Activated B cell treated with CpG ODN at 0.5 μM for 24 hours (primary cell): ENCODE measurements around the gene ANAPC15. TPM values are rescaled to one million over a fixed set of nuclear protein-coding genes. Genes with fewer than 3 reads are reported as not detected.

Experiments
- ATAC-seq: fragments of 200-7000 bp; cut with Tn5 transposase; one replicate; pipeline ENCODE4 v1.10.0; 2021; ENCODE audit warnings: low read depth, mild to moderate bottlenecking, moderate library complexity
- CTCF ChIA-PET: fragments of 350-600 bp; sonication (Branson Sonifier 250); formaldehyde crosslinking; loops from one replicate; lab custom pipeline; 2021; ENCODE audit warnings: antibody characterized with exemption; lab: Charles Lee
- POLR2A ChIA-PET: fragments of 350-600 bp; sonication (Branson Sonifier 250); formaldehyde crosslinking; loops from one replicate; lab custom pipeline; 2021; ENCODE audit warnings: antibody characterized with exemption; lab: Charles Lee
- DNase-seq: peaks from one replicate; pipeline ENCODE4 v3.0.0; 2022
- H3K27ac Mint-ChIP-seq: one replicate; pipeline ENCODE4 v1.8.0; 2020; ENCODE audit warnings: mixed read lengths
- H3K27me3 Mint-ChIP-seq: one replicate; pipeline ENCODE4 v1.8.0; 2021; ENCODE audit warnings: mixed read lengths
- H3K36me3 Mint-ChIP-seq: one replicate; pipeline ENCODE4 v1.8.0; 2021; ENCODE audit warnings: low read depth, mixed read lengths
- H3K4me1 Mint-ChIP-seq: one replicate; pipeline ENCODE4 v1.8.0; 2021; ENCODE audit warnings: mixed read lengths
- H3K4me3 Mint-ChIP-seq: one replicate; pipeline ENCODE4 v1.8.0; 2020; ENCODE audit warnings: mild to moderate bottlenecking, mixed read lengths
- H3K9me3 Mint-ChIP-seq: one replicate; pipeline ENCODE4 v1.8.0; 2020; ENCODE audit warnings: mixed read lengths
- intact Hi-C: fragments of 100-400 bp; cut with micrococcal nuclease; formaldehyde crosslinking; loops from one replicate; pipeline ENCODE4 v1.15.1; 2024
- total RNA-seq: library from RNA; stranded (reverse); gene quantifications from 2 replicates; pipeline ENCODE4 v1.2.3, GENCODE V29; 2022
- TF ChIP-seq, protein P1 (sequence below): fragments of 200-600 bp; IDR thresholded peaks from one replicate; pipeline ENCODE4 v1.8.0; 2022; ENCODE audit warnings: antibody characterized with exemption, mild to moderate bottlenecking

ANAPC15 gene
- total RNA-seq, 1 donor from 2014 or later, result 44.4 TPM

DNA sequence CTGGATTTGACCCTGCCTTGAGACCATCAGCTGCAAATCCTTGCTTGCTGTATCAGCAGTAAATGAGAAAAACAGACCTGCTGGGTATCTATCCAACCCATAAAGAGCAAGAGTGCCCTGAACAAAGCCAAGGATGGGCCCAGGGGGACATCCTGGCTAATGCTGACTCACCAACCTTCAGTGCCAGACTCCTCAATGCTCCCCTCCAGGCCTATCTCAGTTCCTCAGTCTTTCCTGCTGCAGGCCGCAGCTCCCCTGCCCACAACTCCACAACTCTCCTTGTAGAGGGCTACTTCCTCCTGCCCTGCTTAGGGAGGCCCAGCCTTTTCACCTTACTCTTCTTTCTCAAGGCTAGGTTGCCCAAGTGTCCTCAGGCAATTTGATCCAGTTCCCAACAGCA lies 12.0 kb downstream of the ANAPC15 start:
- intact Hi-C loops, result no loop called here
- peak overlapping the region; percentile 1 for H3K27ac Mint-ChIP-seq
- peaks cover 46% of the 10 kb centered on the region for H3K4me1 Mint-ChIP-seq
- H3K4me3 Mint-ChIP-seq, result no peak overlapping the region
- no peak for DNase-seq
- no peak for ATAC-seq
- CTCF ChIA-PET, result interaction anchor here (2.3 to 5.0 kb wide), 3 partner anchors 10 to 75 kb away, joined by 9 to 22 read pairs (median 15); no protein-coding TSS in a partner anchor
- H3K9me3 Mint-ChIP-seq, result no peaks in the 10 kb centered on the region
- POLR2A ChIA-PET, result interaction anchor here (0.9 to 4.9 kb wide), 4 partner anchors 8 to 60 kb away, joined by 4 to 31 read pairs (median 6); partner anchors contain the start of gene ANAPC15
- TF ChIP-seq, protein P1, sequence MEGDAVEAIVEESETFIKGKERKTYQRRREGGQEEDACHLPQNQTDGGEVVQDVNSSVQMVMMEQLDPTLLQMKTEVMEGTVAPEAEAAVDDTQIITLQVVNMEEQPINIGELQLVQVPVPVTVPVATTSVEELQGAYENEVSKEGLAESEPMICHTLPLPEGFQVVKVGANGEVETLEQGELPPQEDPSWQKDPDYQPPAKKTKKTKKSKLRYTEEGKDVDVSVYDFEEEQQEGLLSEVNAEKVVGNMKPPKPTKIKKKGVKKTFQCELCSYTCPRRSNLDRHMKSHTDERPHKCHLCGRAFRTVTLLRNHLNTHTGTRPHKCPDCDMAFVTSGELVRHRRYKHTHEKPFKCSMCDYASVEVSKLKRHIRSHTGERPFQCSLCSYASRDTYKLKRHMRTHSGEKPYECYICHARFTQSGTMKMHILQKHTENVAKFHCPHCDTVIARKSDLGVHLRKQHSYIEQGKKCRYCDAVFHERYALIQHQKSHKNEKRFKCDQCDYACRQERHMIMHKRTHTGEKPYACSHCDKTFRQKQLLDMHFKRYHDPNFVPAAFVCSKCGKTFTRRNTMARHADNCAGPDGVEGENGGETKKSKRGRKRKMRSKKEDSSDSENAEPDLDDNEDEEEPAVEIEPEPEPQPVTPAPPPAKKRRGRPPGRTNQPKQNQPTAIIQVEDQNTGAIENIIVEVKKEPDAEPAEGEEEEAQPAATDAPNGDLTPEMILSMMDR, result no peak
- peaks cover 63% of the 10 kb centered on the region for H3K36me3 Mint-ChIP-seq
- no peaks in the 10 kb centered on the region for H3K27me3 Mint-ChIP-seq

DNA sequence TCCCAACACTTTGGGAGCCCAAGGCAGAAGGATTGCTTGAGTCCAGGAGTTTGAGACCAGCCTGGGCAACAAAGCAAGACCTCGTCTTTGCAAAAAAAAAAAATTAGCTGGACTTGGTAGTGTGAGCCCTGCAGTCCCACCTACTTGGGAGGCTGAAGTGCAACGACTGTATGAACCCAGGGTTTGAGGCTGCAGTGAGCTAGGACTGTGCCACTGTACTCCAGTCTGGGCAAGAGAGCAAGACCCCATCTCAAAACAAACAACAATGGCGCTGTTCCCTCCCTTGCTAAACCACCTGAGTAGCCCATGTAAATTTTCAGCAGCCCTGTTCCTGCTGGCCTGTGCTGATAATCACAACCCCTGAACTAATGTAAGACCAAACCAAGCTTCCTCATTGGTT lies 12.5 kb downstream of the ANAPC15 start:
- ChIA-PET POLR2A (interaction anchor here (0.5 to 4.9 kb wide), 5 partner anchors 13 to 75 kb away, joined by 3 to 31 read pairs (median 5); partner anchors contain the start of gene ANAPC15), CTCF (interaction anchor here (1.1 to 5.0 kb wide), 3 partner anchors 9 to 75 kb away, joined by 3 to 22 read pairs (median 9); no protein-coding TSS in a partner anchor)
- Mint-ChIP-seq H3K27ac (no peak overlapping the region), H3K27me3 (no peaks in the 10 kb centered on the region), H3K36me3 (peaks cover 68% of the 10 kb centered on the region), H3K4me1 (peaks cover 46% of the 10 kb centered on the region), H3K9me3 (no peaks in the 10 kb centered on the region), H3K4me3 (no peak overlapping the region)
- intact Hi-C loops, result no loop called here
- no peak for ATAC-seq
- DNase-seq, result no peak
- TF ChIP-seq, protein P1, result no peak

DNA sequence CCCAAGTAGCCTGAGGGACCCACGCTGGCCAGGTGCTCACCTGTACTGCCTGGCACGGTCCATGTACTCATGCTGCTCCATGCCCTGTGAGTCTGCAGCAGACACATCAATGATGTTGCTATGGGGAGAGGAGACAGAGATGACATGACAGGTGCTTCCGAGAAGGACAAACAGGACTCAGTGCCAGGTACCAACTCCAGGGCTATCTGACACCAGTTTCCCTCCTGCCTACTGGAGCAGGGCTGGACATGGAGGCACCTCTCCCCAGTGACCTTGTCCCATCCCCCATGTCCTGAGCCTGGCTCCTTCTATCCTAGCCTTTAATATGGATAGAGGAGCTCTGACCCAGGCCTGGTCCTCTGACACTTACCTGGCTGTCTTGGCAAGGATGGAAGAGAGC lies 13.8 kb downstream of the ANAPC15 start:
- TF ChIP-seq, protein P1, result no peak
- POLR2A ChIA-PET, result interaction anchor here (1.3 kb wide), 1 partner anchor 73 kb away, joined by 3 read pairs; no protein-coding TSS in a partner anchor
- DNase-seq (no peak), ATAC-seq (no peak)
- no peak overlapping the region for H3K4me3 Mint-ChIP-seq
- no peaks in the 10 kb centered on the region for H3K9me3 Mint-ChIP-seq
- no peak overlapping the region for H3K27ac Mint-ChIP-seq
- peaks cover 78% of the 10 kb centered on the region for H3K36me3 Mint-ChIP-seq
- H3K4me1 Mint-ChIP-seq, result peaks cover 37% of the 10 kb centered on the region
- CTCF ChIA-PET, result interaction anchor here (1.1 to 5.0 kb wide), 2 partner anchors 8 to 73 kb away, joined by 3 to 22 read pairs; no protein-coding TSS in a partner anchor
- intact Hi-C loops, result no loop called here
- no peaks in the 10 kb centered on the region for H3K27me3 Mint-ChIP-seq

DNA sequence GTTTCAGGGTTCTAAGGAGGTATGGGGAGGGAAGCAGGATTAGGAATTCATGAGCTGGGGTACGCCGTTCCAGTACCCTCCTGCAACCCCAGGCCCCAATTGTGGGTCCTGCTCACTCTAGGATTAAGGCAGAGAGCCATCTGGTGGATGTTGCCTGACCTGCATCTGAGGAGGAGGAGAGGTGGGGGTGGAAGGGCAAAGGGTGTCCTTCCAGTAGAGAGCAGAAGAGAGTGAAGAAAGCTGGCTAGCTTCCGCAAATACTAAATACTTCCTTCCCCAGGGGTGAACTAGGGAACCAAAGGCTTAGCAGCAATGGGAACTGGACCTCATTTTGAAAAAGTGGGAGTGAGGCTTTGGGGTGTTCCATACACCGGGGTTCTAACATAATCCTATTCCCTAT lies 21.2 kb downstream of the ANAPC15 start:
- H3K36me3 Mint-ChIP-seq, result peaks cover 45% of the 10 kb centered on the region
- H3K4me3 Mint-ChIP-seq, result no peak overlapping the region
- no peaks in the 10 kb centered on the region for H3K27me3 Mint-ChIP-seq
- H3K9me3 Mint-ChIP-seq, result no peaks in the 10 kb centered on the region
- peaks cover 14% of the 10 kb centered on the region for H3K4me1 Mint-ChIP-seq
- H3K27ac Mint-ChIP-seq, result peak overlapping the region; percentile 33
- peak; percentile 99 for ATAC-seq
- TF ChIP-seq, protein P1, result no peak
- intact Hi-C loops, result loop anchor here (1.0 to 2.0 kb wide), 6 partner anchors 11 to 180 kb away; partner anchors contain the start of genes LAMTOR1, LRRC51 and NUMA1
- POLR2A ChIA-PET, result interaction anchor here (0.6 to 1.6 kb wide), 6 partner anchors 9 to 343 kb away, joined by 3 to 16 read pairs (median 4); partner anchors contain the start of genes ANAPC15 and CLPB
- CTCF ChIA-PET, result interaction anchor here (0.7 to 5.6 kb wide), 24 partner anchors 8 to 180 kb away, joined by 3 to 152 read pairs (median 5); no protein-coding TSS in a partner anchor
- peak; percentile 39 for DNase-seq

DNA sequence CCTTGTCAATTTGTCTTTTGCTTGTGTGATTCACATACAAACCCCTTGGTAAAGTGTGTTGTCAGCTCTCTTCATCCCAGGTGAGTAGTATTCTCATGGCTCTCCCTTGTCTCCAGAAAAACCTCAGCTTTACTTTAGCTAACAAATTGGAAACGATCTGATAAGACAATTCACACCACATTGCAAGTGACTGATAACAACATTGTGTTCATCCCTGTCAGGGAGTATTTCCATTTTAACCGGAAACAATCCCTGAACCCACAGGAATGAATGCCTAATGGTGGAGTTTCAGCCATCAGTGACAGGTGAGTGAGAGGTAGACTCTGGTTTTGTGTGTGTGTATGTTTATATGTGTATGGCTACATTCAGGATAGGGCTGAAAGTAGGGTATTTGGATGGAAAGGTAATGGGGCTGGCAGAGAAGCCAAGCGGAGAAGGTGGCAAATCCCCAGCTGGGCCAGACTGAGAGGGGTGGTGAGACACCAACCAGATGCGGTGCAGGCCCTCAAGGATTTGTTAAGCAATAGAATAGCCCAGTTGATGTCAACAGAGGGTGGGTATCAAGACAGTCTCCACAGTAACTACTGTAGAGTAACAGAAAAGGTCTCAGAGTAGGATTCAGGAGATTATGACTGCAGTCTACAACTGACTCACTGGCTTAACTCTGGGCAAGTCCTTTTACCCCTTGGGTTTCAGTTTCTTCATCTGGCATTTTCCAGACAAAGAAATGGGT lies 24.3 kb downstream of the ANAPC15 start:
- ChIA-PET CTCF (interaction anchor here (1.4 kb wide), 1 partner anchor 63 kb away, joined by 4 read pairs; no protein-coding TSS in a partner anchor), POLR2A (no interaction called here)
- no peaks in the 10 kb centered on the region for H3K27me3 Mint-ChIP-seq
- TF ChIP-seq, protein P1, result no peak
- intact Hi-C loops, result no loop called here
- DNase-seq (no peak), ATAC-seq (no peak)
- peaks cover 30% of the 10 kb centered on the region for H3K36me3 Mint-ChIP-seq
- no peak overlapping the region for H3K27ac Mint-ChIP-seq
- H3K9me3 Mint-ChIP-seq, result no peaks in the 10 kb centered on the region
- H3K4me1 Mint-ChIP-seq, result peaks cover 14% of the 10 kb centered on the region
- H3K4me3 Mint-ChIP-seq, result no peak overlapping the region
